HL-60/S4 treated with phorbol 12-myristate 13-acetate at 8.2 ng/mL for 4 days and 3 days (cell line): ENCODE results near the gene CCDC85A.

Source experiments
- in situ Hi-C: fragments of 300-500 bp; cut with MboI; formaldehyde crosslinking; loops from 2 replicates; pipeline ENCODE4 v1.15.0; 2022; ENCODE audit warnings: low sequenced_read_pairs

The CCDC85A gene

GRCh38 chr2:56234241-56234640 lies 50.5 kb downstream of the CCDC85A start:
- in situ Hi-C loops = no loop called here

DNA sequence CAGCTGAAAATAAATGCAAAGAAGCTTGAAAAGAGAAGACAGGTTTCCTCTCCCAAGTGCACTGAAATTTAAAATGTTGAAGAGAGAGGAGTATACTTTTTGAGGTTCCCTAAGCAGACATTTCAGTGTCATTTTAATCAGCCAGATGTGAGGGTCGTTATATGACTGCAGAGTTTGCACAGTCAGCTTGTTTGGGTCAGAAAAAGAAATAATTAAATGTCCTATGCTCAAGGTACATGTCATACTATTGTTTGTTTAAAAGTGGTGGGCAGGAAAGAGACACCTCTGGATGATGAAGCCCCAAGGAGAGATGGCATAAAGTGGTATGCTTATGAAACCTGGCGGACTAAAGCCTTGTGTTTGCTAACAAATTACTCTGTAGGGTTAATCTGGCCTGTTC lies 55.2 kb downstream of the CCDC85A start:
- in situ Hi-C loops = no loop called here

- in situ Hi-C loops = no loop called here
Measured at GRCh38 chr2:56239437-56239836, 55.6 kb downstream of the CCDC85A start.

- in situ Hi-C loops = no loop called here
Measured at GRCh38 chr2:56240210-56240609, 56.4 kb downstream of the CCDC85A start.

DNA sequence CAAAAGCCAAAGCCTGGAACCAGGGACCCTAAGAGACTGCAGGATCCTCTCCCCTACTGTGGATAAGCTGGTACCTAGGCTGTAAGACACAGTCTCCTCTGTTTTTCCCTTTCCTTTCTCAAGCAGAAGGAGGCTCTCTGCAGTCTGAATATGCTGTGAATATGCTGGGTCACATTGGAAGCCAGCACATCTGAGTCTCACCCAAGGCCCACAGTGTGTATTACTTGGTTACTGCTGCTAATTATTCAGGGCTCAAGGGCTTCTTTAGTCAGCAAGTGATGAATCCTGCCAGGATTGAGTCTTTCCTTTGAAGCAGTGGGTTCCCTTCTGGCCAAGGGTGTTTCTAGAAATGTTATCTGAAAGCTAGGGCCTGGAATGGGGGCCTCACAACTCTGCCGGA lies 60.7 kb downstream of the CCDC85A start:
- in situ Hi-C loops = no loop called here

GRCh38 chr2:56244911-56245530 lies 61.2 kb downstream of the CCDC85A start:
- in situ Hi-C loops = no loop called here

GRCh38 chr2:56248965-56249742 lies 65.4 kb downstream of the CCDC85A start:
- in situ Hi-C loops = no loop called here

DNA sequence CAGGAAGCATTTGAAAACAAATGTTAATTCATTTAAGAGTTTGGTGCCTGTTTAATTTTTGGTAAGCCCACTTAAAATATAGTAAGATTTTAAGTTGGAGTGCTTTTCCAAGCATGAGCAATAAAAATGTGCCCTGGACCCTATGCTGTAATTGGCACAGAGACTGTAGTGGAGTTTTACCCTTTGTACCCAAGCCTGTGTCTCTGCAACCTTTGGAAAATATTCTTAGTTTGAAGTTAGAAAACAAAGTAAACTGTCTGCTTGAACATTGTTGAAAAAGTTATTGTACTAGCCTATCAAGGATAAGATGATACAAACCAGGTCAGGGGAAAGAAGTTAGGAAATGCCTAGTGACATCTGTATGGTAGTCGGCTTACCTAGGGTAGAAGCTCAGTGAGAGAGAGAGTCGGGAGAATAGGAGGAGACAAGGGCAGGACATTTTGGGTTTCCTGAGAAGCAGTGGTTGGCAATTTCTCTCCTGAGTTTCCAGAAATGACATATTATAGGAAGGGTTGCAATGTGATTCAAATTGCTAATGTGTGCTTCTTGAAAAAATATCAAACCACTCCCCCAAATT lies 66.5 kb downstream of the CCDC85A start:
- in situ Hi-C loops = no loop called here

DNA sequence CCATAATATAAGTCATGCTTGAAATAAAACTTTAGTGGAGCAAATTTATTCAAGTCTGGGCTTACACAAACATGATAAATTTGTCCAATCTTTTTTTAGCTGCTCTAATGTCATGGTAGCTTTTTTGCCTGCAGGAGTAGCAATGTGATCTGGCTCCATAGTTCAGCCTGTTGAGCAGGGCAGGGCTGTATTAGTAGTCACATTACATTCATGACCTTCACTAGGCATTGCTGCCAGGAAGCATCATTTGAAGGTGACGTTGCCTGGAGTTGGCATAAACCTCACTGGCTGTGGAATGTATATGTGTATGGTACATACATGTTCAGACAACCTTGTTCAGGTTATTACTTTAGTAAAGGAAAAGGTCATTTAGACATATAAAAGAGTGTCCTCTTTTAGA lies 76.6 kb downstream of the CCDC85A start:
- in situ Hi-C loops = no loop called here

DNA sequence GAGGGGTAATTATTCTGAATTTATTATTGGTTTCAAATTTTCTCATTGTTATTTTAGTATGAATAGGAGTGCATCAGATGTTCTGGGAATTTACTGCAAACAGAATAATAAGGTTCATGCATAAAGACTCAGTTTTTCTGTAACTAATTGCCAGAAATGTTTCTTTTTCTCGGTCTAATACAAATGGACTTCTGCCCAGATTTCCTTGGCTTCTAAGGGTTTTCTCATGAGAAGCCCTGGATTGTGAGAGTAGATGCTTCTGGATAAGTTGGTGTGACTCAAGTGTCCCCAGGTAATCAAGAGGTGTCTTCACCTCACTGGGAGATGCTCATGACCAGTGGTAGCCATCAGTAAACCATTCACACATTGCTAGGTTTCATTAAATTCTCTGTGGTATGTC lies 78.5 kb downstream of the CCDC85A start:
- in situ Hi-C loops = no loop called here

GRCh38 chr2:56263876-56264275 lies 80.1 kb downstream of the CCDC85A start:
- in situ Hi-C loops = no loop called here

GRCh38 chr2:56266761-56267414 lies 83.1 kb downstream of the CCDC85A start:
- in situ Hi-C loops = no loop called here

GRCh38 chr2:56267415-56267788 lies 83.6 kb downstream of the CCDC85A start:
- in situ Hi-C loops = no loop called here

DNA sequence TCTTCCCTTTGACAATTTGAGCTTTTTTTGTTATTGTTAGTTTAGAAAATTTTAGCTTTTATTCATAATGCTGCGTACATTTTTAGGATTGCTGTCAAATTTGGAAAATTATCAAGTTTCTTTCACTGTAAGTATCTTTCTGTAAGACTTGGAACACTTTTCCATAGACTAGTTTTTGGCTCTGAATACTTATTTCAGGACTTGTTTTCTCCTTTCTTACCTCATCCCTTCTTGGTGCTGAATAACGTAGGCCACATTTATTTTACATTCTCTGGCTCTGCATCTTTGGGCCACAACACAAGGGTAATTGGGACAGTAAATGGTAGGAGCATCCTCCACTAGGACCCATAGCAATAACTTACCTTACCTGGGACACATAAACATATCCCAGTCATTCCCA lies 85.1 kb downstream of the CCDC85A start:
- in situ Hi-C loops = no loop called here

- in situ Hi-C loops = no loop called here
Measured at GRCh38 chr2:56271275-56271674, 87.5 kb downstream of the CCDC85A start.

DNA sequence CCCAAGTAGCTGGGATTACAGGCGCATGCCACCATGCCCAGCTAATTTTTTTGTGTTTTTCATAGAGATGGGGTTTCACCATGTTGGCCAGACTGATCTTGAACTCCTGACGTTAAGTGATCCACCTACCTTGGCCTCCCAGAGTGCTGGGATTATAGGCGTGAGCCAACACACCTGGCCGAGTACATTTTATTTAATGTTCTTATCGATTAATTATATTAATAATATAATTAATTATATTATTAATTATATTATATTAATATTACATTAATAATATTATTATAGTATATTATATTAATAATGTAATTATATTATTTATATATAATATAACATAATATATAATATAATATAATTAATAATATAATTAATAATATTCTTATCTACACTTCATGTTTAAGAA lies 101.4 kb downstream of the CCDC85A start:
- in situ Hi-C loops = no loop called here

DNA sequence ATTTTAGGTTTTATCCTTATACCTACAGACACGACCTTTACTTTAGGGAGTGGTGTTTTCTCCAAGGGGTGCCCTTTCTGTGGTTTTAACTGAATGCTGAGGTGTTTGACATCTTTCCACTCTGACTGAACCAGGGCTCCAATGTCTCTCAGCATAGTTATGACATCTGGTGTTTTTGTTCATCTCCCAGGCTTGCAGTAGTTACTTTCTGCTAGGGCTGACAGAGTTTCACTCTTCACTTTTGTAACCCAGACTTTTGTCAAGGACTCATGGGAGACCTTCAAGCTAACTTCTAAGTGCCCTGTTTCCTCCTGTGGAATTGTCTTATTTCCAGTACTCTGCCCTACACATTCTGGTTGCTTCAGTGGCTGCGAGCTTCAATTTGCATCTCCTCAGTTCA lies 103.1 kb downstream of the CCDC85A start:
- in situ Hi-C loops = no loop called here

DNA sequence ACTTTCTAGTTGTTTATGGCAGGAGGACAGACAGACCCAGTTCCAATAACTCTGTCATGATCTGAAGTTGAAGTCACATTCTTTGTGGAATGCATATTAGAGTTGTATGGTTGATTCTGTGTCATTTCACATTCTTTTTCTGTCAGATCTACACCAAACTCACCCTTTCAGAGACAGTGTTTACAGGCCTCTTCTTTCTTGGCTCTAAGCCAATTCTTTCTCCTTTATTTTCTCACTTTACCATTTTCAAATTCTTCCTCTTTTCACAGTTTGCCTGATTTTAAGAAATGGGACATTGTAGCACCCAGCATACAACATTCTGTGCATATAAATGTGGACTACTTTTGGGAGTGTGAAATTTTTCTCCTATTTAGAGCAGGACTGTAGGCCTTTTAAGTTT lies 103.7 kb downstream of the CCDC85A start:
- in situ Hi-C loops = no loop called here

- in situ Hi-C loops = no loop called here
Measured at GRCh38 chr2:56287974-56288373, 104.2 kb downstream of the CCDC85A start.

- in situ Hi-C loops = no loop called here
Measured at GRCh38 chr2:56288838-56289580, 105.2 kb downstream of the CCDC85A start.

DNA sequence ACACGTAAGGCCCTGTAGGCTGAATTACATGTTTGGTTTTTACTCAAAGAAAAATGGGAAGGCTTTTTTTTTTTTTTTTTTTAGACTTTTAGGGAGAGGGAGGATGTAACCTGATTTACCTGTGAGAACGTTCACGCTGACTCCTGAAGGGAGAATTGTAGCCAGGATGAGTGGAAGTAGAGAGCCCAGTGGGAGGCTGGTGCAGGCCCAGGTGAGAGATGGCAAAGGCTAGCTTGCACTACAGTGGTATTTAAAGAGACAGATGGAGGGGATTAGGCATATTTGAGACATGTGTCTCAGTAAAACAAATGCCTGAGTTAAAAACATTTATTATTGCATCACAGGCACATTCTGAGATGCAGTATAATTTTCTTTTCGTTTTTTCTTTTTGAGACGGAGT lies 107.9 kb downstream of the CCDC85A start:
- in situ Hi-C loops = no loop called here
